ENCODE measurements around the gene SEPTIN5.

Gene SEPTIN5

DNA sequence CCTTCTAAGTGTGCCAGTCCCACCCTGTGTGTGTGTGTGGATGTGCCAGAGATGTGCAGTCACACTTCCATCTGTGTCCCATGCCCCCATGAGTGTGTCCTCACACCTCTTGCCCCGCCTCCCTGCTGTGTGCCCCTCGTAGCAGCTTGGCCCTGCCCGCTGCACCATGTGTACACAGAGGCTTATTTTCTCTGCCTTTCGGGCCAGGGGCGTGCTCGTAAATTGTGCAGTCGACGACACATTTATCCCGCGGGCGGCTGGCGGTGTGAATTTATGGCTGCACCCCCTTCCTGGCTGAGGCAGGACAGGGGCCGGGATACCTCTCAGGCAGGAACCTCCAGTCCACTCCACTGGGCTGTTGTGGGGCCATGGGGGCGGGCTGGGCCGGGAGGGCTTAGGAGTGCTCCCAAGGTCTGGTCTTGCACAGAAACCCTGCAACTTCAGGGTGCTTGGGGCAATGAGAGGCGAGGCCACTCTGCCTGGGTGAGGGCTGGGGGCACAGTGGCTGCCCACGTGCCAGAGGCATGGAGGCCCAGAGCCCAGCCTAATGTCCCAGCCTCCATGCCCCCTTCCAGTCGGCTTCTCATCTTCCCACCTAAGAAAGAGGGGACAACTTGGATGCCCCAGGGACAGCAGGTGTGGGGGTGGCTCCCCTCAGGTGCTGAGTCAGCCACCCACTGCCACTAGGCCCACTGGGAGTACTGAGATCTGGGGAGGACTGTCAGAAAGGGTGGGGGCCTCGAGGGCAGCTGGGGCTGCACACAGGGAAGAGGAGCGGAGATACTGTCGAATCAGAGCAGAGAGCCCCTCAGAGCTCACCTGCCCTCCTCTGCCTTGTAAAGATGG lies 21.6 kb downstream of the SEPTIN5 start:
- DNase-seq = no peak

DNA sequence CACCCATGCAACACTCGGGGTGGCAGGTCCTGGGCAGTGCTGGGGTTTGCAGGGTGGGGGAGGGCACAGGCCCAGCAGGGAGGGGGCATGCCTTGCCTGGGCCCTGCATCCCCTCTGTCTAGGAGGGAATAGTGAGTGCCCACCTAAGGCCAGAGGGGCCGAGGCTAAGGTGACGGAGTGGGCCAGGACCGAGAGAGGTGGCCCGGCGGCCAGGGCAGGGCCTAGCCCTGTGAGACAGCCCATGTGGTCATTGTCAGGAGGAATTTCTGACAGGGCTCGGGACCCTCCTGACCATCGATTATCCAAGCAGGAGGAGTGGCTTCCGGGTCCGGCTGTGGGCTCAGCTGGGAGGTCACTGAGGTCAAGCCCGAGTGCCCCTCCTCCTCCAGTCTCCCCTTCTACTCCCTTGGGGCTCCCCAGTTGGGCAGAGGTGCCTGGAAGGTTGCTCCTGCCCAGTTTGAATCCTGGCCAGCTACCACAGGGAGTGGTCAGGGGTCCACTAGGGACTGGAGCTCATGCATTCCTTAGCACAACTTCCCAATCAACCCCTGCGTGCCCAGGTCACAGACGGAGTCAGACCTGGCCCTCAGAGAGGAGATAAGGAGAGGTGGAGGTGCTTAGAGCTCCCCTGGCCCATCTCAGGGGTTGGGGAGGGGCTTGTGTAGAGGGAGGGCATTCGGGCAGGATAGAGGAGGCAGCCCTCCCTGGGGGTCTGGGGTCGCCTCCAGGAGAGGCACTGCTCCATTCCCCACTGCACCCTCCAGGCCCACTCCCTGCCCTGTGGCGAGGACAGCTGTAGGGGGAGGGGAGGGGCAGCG lies 23.8 kb downstream of the SEPTIN5 start:
- DNase-seq = no peak

DNA sequence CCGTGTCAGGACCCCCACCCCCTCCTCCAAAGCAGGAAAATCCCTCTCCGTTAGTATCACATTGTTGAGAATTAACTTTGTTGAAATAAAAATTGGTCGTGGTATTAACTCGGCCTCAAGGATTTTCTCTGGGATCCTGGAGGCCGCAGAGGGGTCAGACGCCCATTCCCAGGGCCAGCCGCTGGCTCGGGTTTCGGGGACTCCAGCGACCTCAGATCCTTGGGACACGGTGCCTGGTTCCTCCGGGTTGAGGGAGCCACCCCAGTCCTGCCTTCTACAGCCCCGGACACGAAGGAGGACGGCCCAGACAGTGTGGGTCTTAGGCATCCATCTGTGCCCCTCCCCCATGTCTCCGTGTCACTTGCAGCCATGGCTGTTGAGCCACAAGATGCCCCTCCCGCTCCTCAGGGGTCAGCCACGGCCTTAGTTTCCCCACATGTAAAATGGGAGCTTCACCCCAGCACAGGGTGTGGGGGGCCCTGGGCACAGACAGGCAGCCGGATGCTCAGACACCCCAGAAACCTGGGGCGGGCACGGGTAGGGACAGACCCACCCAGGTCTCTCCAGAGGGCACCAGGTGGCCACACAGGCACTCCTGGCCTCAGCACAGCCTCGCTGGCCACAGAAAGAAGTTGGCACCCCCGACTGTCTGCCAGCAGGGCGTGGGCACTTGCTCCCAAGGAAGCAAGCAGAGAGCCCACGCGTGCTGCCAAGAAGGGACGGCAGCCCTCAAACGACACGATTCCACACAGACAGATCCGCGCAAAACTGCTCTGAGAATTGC lies 24.6 kb downstream of the SEPTIN5 start:
- DNase-seq = no peak

DNA sequence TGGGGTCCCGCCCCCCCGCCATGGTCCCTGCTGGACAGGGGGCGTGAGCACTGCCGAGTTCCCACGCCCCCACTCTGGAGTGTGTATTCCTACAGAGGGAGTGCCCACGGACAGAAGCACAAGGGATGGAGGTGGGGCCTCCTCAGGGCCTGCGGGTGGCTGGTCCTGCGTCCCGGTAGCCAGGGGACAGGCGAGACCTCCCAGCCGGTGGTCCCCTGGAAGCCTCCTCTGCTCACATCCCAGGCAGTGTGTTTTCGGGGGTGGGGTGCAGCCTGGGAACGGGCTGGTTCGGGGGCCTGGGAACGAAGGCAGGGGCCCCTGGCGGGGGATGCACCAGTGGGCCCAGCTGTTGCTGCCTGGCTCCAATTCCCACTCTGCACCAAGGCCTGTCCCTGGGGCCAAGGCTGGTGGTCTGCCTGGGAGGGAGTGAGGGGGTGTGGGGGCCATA lies 25.2 kb downstream of the SEPTIN5 start:
- DNase-seq = no peak

DNA sequence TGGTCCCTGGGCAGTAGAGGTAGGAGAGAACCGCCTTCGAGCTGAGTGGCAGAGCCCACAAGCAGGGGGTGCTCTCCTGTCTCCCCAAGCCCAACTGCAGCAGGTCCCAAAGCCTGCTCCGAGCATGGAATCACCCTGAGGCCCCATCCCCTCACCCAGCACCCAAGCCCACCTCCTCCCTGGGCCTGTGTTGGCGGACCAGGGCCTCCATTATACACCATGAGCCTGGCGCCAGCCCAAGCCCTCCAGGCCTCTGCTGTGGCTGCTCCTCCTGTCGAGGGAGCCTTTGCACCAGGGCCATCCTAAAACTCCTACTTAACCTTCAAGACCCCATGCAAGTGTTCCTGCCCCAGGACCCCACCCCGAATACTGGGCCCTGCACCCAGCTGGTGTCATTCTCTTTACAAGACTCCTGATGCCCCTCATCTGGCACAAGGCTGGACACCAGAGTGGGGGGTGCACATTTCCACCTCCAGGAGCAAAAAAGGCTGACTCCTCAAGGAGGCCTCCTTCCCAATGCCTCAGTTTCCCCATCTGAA lies 25.7 kb downstream of the SEPTIN5 start:
- DNase-seq = no peak

DNA sequence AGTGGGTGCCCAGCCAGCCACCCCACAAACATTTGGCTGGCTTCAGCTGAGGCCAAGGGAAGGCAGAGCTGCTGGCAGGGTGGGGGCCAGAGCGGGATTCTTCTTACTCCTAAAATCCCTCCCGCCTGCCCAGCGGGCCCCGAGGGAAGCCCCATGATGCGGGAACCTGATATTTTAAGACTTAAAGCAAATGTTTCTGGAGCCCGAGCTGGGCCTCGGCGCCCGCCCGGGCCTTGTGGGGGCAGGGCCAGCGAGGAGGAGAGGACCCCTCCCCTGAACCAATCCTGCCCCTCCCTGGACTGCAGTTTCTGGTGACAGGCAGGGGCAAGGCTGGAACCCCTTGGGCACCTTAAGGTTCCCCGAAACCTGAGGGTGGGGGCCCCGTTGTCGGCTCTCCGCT lies 26.3 kb downstream of the SEPTIN5 start:
- DNase-seq = no peak

DNA sequence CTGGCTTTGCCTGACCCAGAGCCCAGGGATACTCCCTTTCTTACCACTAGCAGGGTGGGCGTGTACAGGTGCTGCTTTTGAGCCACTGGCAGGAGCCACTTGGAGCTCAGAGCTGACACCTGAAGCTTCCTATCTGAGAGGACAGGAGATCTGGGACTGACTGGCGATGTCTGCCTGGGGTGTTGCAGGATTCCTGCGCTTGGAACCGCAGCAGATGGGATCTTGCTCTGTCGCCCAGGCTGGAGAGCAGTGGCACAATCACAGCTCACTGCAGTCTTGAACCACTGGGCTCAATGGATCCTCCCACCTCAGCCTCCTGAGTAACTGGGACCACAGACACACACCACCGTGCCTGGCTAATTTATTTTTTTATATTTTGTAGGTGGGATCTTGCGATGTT lies 26.8 kb downstream of the SEPTIN5 start:
- no peak for DNase-seq

DNA sequence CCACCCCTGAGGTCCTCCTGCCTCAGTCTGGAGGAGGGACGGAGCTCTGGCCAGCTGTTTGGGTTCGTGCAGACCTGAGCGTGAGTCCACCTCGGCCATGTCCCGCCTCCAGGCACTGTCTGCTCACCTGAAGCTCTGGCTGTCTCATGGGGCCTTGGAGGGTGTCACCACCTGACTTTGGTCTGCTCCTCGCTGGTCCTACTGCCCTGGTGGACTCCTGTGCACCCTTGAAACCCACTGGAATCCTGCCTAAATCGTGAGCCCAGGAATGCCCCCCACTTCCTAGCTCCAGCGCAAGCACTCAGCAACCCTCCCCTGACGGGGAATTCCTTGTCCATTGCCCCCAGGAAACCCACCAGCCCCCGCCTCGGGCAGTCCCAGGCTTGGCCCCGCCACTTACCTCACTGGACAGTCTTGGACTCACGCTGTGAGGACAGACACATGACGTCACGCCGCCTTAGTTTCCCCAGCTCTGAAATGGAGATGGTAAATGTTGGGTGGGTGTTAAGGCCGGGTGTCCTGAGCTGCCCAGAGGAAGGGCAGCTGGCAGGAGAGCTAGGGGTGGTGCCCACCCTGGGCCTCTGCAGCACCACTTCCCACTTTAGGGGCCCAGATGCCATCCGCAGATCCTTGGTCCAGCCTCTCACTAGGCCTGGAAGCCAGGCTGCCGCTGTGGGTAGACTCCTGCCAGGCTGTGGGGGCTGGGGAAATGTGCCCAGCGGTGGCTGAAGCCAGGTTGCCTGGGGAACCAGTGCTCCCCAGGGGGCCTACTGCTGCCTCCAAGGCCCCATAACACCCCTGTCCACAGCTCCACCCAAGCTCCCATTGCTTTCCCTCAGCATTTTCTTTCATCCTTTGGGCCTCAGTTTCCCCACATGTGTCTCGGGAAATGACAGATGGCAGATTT lies 28.1 kb downstream of the SEPTIN5 start:
- no peak for DNase-seq

DNA sequence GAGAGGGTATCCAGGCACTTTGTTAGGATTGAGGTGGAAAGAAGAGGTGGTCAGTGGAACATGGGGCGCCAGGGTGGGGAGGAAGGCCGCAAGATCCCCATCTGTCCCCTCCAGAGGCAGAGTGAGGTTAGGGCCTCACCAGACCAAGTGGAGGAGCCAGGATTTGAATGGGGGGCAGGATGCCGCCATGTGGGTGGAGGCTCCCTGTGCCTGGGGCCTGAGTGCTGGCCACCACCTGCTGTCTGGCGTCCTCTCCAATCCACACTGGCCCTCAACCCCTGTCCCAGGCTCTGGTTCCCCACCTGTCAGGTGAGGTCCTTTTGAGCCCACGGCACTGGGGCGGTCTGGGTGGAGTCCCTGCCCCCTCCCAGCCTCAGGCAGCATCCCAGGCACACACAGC lies 28.8 kb downstream of the SEPTIN5 start:
- DNase-seq = no peak

DNA sequence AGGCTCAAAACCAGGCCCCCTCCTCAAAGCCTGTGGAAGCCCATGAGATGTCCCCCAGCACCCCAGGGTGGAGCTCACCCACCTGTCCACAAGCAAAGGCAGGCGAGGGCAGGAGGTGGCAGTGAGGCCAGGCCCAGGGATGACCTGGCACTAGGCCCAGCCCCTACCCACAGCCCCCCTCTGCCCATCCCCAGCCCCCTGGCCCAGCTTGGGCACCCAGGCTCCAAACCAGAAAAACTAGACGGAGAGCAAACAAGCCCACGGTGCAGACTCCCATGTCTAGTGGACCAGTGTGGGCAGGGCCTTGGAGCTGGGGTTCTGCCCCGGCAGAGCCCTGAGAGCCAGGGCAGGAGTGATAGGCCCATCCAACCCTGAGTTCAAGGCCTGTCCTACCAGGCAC lies 29.3 kb downstream of the SEPTIN5 start:
- no peak for DNase-seq

DNA sequence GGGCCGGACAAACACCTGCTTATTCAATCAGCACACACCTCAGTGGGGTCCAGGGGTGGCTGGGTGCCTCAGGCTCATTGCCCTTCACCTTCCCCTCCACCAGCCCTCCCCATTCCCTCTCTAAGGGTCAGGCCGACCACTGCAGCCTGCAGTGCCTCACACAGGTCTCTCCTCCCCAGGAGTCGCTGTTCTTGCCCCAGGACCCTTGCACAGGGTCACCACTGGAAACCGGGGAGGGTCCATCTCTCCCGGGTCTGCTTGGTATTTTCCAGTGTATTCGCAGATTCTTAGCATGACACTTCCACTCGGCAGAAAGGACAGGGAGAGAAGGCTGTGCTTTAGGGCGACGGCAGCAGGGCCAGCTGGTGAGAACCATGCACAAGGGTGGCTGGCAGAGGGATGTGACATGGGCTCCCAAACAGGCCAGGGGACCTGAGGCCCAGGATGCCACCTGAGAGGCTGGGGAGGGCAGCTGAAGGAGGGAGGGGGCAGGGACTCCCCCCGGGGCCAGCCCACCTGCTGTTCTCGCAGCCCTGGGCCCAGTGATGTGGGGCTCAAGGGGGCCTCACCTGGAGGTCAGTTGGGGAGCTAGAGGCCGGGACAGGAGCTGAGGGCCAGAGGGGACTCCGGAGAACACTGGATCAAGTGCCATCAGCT lies 30.2 kb downstream of the SEPTIN5 start:
- no peak for DNase-seq

DNA sequence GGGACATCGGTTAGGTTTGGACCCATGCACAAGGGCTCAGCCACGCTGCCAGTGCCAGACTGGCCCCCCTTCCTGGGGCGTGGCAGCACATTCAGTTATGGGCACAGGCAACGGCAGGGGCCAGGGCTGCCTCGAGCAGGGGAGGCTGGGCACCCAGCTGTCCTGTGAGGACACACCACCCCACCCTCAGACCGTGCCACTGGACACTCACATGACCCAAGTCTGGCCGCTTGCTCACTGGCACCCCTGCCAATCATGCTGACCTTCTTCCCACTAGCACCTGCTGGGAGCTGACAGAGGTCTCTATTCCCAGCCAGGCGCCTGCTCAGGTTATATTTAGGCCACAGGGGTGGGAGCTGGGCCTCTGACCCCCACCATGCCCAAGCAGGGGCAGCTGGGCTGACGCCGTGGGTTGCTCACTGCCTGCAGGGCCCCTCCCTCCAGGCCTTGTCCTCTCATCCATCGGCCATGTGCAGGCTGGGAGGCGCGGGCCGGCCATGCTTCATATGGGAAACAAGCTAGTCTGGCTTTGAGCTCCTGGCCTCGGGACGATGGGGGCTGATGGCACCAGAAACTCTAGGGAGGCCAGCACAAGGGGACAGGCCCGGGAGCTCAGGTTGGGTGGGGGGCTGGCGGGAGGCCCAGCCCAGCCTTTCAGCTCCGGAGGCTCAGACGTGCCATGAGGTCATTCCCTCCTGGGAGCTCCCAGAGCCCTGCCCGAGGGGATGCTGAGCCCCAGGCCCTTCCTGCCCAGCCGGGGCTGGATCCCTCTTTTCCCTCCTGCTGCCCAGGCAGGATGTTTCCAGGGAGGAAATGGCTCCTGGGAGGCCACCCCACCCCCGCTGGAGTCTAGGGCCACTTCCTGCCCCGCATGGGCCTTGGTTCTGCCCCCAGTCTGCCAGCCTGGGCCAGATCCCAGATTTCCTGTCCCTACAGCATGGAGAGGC lies 31.1 kb downstream of the SEPTIN5 start:
- DNase-seq = no peak

DNA sequence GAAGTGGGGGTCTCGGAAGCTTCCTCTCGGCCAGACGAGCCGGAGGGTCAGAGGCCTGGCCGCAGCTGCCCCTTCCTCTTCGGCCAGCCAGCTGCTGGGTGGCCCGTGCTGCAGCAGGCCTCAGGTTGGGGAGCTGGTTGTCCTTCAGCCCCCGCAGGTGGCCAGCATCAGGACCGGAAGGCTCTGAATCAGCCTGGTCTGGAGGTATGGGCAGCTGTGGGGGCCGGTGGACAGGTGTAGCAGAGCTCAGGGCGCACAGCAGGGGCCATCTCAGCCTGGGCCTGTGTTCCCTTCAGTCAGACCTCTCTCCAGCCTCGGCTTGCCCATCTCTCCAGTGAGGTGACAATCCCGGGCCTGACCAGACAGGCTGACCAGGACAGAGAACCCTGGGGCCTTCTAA lies 32.4 kb downstream of the SEPTIN5 start:
- no peak for DNase-seq

DNA sequence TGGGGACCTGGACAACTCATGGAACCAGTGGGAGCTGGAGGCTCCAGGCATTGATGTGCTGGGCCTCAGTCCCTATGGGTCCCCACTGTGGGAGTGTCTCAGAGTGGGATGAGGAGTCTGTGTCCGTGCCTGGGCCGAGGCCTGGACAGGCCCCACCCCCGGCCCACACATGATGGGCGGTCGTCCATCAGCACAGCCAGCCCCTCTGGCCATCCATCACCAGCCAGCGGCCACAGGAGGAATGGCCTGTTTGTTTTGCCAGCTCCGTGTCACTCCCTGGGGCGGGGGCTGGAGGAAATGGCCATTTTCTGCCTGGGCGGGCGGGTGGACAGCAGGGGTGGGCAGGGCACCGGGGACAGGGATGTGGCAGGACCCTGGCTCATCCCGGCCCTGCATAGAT lies 33.2 kb downstream of the SEPTIN5 start:
- no peak for DNase-seq

DNA sequence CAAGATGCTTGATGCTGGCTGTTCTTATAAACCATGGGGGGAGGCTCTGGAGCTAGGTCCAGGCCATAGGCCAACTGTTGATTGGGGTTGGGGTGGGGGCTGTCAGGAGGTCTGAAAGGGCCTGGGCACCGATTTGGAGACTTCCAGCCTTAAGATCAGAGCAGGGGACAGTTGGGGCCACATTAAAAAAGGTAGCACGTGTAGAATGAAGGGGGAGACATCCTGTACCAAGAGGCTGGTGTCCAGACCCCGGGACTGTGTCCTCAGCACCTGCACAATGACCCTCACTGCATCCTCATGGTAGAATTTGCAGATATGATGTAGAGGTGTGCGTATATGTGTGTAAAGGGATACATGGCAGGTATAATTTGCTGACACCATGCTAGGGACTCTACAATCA lies 33.8 kb downstream of the SEPTIN5 start:
- no peak for DNase-seq

DNA sequence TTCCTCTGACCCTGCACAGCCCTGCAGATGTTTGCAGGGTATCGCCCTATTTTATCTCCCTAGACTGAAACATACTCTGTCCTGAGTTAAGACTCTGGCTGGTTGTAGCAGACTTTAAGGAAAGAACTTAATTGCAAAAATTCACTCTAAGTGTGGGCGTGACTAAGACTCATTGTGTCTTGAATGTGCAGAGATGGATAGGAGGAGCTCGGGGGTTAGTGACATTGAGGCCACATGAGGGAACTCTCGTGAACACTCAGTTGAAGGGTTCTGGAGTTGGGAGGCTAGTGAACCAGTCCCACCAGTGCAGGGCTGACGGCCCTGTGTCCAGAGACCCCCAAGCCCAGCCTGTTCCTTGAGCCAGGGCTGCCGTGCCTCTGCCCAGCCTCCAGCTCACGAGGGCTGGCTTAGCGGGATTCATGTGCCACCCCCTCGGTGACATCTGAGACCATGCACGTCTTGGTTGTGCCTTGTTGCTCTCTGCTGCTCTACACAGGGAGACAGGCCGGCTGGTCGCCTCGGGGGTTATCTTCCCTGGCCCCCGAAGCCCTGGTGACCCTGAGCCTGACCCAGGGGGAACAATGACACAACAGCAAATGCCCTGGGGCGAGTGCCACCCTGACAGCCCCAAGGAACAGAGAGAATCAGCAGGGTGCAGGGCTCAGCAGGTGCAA lies 34.8 kb downstream of the SEPTIN5 start:
- DNase-seq = no peak

DNA sequence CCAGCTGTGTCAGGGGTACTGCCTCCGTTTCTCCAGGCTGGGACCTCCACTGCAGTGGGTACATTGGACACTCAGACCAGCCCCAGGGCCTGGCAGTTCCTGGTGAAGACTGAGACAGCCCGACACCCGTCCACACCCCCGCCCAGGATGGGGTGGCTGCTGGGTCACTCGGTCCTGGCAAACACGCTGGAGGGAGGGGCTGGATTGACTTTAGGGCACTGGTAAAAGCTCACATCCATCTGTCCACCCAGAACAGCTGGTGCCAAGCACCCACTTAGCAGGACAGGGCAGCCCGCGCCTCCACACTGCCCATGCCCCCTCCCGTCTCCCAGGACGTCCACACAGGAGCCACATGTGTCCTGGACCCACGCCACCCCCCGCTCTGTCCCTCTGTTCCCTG lies 35.6 kb downstream of the SEPTIN5 start:
- DNase-seq = no peak

DNA sequence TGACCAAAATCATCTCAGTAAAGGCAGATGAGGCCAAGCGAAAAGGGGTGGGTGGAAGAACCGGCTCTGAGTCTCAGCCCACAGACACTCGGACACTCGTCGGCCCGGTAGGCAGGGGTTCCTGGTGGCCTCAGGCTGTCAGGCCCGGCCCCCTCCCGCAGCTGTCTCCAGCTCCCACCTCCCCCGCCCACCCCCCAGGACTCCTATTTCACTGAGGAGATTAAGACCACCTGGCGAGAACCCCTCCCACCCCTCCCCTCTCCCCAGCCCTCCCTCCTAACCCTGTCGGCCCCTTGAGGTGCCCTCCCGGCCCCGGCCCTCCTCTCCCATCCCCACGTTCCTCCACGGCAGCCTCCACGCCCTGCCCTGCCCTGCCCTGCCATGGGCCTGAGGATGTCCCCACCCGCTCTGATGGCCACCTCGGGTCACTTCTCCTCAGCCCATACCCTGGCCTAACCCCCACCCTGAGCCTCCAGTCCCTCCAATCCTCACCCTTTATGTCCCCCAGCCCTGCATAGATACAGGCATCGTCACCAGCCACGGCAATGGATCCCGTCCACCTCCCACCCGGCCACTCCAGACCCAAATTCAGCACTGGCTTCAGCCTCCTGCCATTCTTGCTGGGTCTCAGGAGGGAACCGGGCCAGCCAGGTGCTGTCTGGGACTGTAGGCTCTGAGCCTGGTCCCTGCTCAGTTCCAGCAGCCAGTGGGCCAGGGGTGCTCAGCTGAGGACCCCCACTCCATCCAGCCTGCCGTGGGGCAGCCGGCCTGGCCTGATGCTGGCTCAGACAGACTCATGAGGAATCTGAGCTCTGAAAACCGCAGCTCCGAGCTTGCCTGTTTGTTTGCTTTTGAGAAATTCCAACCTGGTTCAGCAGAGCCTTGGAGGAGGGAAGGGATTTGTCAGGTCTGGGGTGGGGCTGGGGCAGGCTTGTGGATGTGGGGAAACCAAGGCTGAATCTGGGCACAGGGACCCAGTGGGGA lies 36.5 kb downstream of the SEPTIN5 start:
- no peak for DNase-seq
